ENCODE measurements around the gene PLAAT2. TPM values are rescaled to one million over a fixed set of nuclear protein-coding genes. Genes with fewer than 3 reads are reported as not detected.
A peak's percentile ranks its signal among the peaks of the same experiment; 100 is the strongest.

Gene PLAAT2
- total RNA-seq, 1 experiment from 2014 or later, result 0.52 TPM

DNA sequence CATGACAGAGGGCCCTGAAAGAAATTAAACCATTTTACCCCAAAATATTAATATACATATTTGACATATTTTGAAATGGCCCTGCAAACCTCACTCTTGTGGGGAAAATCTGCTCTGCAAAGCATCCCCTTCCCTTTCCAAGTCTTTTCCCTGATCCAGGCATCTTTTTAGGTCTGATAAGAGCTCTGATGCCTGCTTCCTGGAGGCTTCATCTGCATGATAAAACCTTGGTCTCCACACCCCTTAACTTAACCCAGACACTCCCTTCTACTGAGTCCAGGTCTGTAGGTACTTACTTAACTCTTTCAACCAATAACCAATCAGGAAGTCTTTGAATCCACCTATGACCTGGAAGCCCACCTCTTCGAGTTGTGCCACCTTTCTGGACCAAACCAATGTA lies 59.1 kb downstream of the PLAAT2 start:
- H3K4me3 Mint-ChIP-seq, result peak overlapping the region in 1 of 2 experiments; percentile 30; a peak in 2 of 5 replicates
- Histone ChIP-seq H3K9ac (ENCODE audit: extremely low read depth, insufficient read length, low read length) (no peak overlapping the region), H3K4ac (ENCODE audit: low read depth, low read length) (no peak overlapping the region), H4K91ac (ENCODE audit: insufficient read length, low read depth, low read length) (no peak overlapping the region), H2AK5ac (ENCODE audit: insufficient read length, low read length) (no peak overlapping the region), H3K14ac (ENCODE audit: insufficient read depth, low read length) (no peak overlapping the region), H2BK15ac (ENCODE audit: low read depth, low read length) (no peak overlapping the region), H3K27me3 (ENCODE audit: insufficient read depth, low read length) (no peaks in the 10 kb centered on the region), H3K18ac (ENCODE audit: insufficient read length, low read depth, low read length) (no peak overlapping the region), H3K23ac (ENCODE audit: insufficient read length, low read depth, low read length) (no peak overlapping the region), H3K4me1 (ENCODE audit: insufficient read depth, low read length) (peaks cover 9% of the 10 kb centered on the region; the same call in 1 of the 2 replicates), H2BK20ac (ENCODE audit: low read depth, low read length, poor library complexity, severe bottlenecking) (no peak overlapping the region), H3K27ac (ENCODE audit: insufficient read length, low read depth, low read length) (no peak overlapping the region), H2AFZ (ENCODE audit: low read length) (no peak overlapping the region), H4K5ac (ENCODE audit: insufficient read length, low read depth, low read length) (no peak overlapping the region), H2BK5ac (ENCODE audit: insufficient read length, low read length) (no peak overlapping the region), H3K56ac (ENCODE audit: insufficient read length, low read depth, low read length) (no peak overlapping the region), H3K9me3 (ENCODE audit: control insufficient read depth, low read depth, low read length) (no peaks in the 10 kb centered on the region), H3K79me2 (ENCODE audit: insufficient read depth, low read length) (no peaks in the 10 kb centered on the region), H4K8ac (replicated peaks; ENCODE audit: insufficient read length, low read depth, low read length) (no peak overlapping the region), H2BK12ac (ENCODE audit: insufficient read length, low read depth, low read length) (no peak overlapping the region), H3K79me1 (ENCODE audit: insufficient read depth, low read depth, low read length, poor library complexity, severe bottlenecking) (no peaks in the 10 kb centered on the region), H3K23me2 (ENCODE audit: insufficient read length, low read depth, low read length, poor library complexity, severe bottlenecking) (no peaks in the 10 kb centered on the region), H2BK120ac (ENCODE audit: low read depth, low read length, poor library complexity, severe bottlenecking) (no peak overlapping the region), H3T11ph (ENCODE audit: low read length) (no peak overlapping the region), H4K20me1 (ENCODE audit: control insufficient read depth, insufficient read depth, insufficient read length) (no peaks in the 10 kb centered on the region), H3K4me2 (ENCODE audit: insufficient read depth, insufficient read length, low read length) (no peak overlapping the region)
- peaks cover 3% of the 10 kb centered on the region for H3K27me3 Mint-ChIP-seq (ENCODE audit: low read depth)
- WGBS (ENCODE audit: extremely low coverage, insufficient read length, low lambda C conversion rate), result no CpG with 5 or more reads among the region's 1 CpG
- peak overlapping the region in 1 of 3 experiments; percentile 75; a peak in 1 of 7 replicates for H3K27ac Mint-ChIP-seq
- TF ChIP-seq, protein P1, sequence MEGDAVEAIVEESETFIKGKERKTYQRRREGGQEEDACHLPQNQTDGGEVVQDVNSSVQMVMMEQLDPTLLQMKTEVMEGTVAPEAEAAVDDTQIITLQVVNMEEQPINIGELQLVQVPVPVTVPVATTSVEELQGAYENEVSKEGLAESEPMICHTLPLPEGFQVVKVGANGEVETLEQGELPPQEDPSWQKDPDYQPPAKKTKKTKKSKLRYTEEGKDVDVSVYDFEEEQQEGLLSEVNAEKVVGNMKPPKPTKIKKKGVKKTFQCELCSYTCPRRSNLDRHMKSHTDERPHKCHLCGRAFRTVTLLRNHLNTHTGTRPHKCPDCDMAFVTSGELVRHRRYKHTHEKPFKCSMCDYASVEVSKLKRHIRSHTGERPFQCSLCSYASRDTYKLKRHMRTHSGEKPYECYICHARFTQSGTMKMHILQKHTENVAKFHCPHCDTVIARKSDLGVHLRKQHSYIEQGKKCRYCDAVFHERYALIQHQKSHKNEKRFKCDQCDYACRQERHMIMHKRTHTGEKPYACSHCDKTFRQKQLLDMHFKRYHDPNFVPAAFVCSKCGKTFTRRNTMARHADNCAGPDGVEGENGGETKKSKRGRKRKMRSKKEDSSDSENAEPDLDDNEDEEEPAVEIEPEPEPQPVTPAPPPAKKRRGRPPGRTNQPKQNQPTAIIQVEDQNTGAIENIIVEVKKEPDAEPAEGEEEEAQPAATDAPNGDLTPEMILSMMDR (conservative IDR thresholded peaks at IDR 0.05), result no peak
- H3K9me3 Mint-ChIP-seq, result peaks cover 25 to 27% of the 10 kb centered on the region in 2 experiments
- DNase-seq, result no peak
- peaks cover 62 to 75% of the 10 kb centered on the region in 2 experiments for H3K4me1 Mint-ChIP-seq
- H3K36me3 Mint-ChIP-seq (ENCODE audit: insufficient read depth in 1 of 3, low read depth in 3 of 3), result peaks cover 16 to 28% (median 25%) of the 10 kb centered on the region in 3 experiments
